ENCODE results near the gene BABAM1.
A peak's percentile ranks its signal among the peaks of the same experiment; 100 is the strongest.

BABAM1 gene

GRCh38 chr19:17243211-17243829 is 23.9 kb upstream of the BABAM1 start:
- ChIA-PET POLR2A (ENCODE audit: low non-redundant PET) (interaction anchor here (0.5 to 0.6 kb wide), 2 partner anchors 50 to 65 kb away, joined by 3 to 4 read pairs; no protein-coding TSS in a partner anchor), CTCF (interaction anchor here (0.6 to 1.7 kb wide), 4 partner anchors 17 to 40 kb away, joined by 3 to 6 read pairs (median 3); no protein-coding TSS in a partner anchor)
- DNase-seq (ENCODE audit: low spot score), result no peak
- peak overlapping the region; percentile 89 for H3K27ac ChIP-seq
- TF ChIP-seq CTCF (conservative IDR thresholded peaks at IDR 0.05; ENCODE audit: low read depth), result no peak

GRCh38 chr19:17243830-17244617 is 23.2 kb upstream of the BABAM1 start:
- TF ChIP-seq CTCF (conservative IDR thresholded peaks at IDR 0.05; ENCODE audit: low read depth), result no peak
- CTCF ChIA-PET, result interaction anchor here (0.6 to 1.7 kb wide), 2 partner anchors 16 to 17 kb away, joined by 3 to 6 read pairs; no protein-coding TSS in a partner anchor
- DNase-seq (ENCODE audit: low spot score), result peak; percentile 45
- peak overlapping the region; percentile 89 for H3K27ac ChIP-seq
- POLR2A ChIA-PET (ENCODE audit: low non-redundant PET), result interaction anchor here (0.5 to 1.1 kb wide), 3 partner anchors 8 to 64 kb away, joined by 3 to 4 read pairs (median 3); no protein-coding TSS in a partner anchor

- H3K27ac ChIP-seq, result peak overlapping the region; percentile 89
- no peak for TF ChIP-seq CTCF (conservative IDR thresholded peaks at IDR 0.05; ENCODE audit: low read depth)
- no peak for DNase-seq (ENCODE audit: low spot score)
- ChIA-PET CTCF (no interaction called here), POLR2A (ENCODE audit: low non-redundant PET) (interaction anchor here (1.1 kb wide), 1 partner anchor 9 kb away, joined by 3 read pairs; no protein-coding TSS in a partner anchor)
These were observed 22.4 kb upstream of the BABAM1 start for GRCh38 chr19:17244618-17245534.

- DNase-seq (ENCODE audit: low spot score), result no peak
- H3K27ac ChIP-seq, result peak within 1 kb of the TSS; percentile 89
- POLR2A ChIA-PET (ENCODE audit: low non-redundant PET), result no interaction called here
- no peak for TF ChIP-seq CTCF (conservative IDR thresholded peaks at IDR 0.05; ENCODE audit: low read depth)
- CTCF ChIA-PET, result no interaction called here
These were observed 21.7 kb upstream of the BABAM1 start, which contains the start of gene NR2F6 for GRCh38 chr19:17245535-17245984. NR2F6 (minus strand) TSS chr19:17245919; CDS start chr19:17245220, 699 bp downstream.

- TF ChIP-seq CTCF (conservative IDR thresholded peaks at IDR 0.05; ENCODE audit: low read depth), result no peak
These were observed 20.4 kb upstream of the BABAM1 start for GRCh38 chr19:17246681-17247425.

More at GRCh38 chr19:17246681-17247425, 20.4 kb upstream of the BABAM1 start:
- ChIA-PET POLR2A (ENCODE audit: low non-redundant PET) (no interaction called here), CTCF (no interaction called here)
- no peak for DNase-seq (ENCODE audit: low spot score)
- peak overlapping the region; percentile 89 for H3K27ac ChIP-seq

Data from RWPE1 (cell line).